ENCODE results near the gene P4HA2. TPM values are rescaled to one million over a fixed set of nuclear protein-coding genes. Genes with fewer than 3 reads are reported as not detected.

The P4HA2 gene
- total RNA-seq, 6 donors from 2014 or later = 37.7 to 85.2 (median 57.5) TPM

DNA sequence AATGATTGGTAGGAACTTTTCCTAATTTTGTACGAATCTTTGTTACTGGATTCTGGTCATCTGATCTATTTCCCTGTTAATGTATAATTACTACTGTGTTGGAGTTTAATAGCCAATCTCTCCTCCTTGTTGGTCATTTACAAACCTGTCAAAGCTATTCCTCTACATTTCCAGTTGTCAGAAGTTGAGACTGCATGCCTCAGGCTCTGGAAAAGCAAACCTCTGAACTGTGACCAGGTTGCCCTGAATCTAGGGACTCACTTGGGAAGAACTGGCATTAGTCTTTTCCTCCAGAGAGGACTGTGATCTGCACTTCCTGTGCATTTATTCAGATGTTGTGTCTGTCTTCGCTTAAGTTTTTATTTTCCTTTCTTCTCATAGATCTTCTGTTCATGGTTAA is 46.0 kb upstream of the P4HA2 start:
- 84 to 87% methylated on average over 2 of the region's 2 CpGs for WGBS, 2 donors
- Histone ChIP-seq H3K27me3 (no peaks in the 10 kb centered on the region), H3K9me3 (no peaks in the 10 kb centered on the region), H3K36me3 (no peaks in the 10 kb centered on the region), H3K27ac (no peak overlapping the region), H3K4me3 (no peak overlapping the region), H3K4me1 (peaks cover 0 to 7% (median 6%) of the 10 kb centered on the region in 4 donors)
- DNase-seq = no peak
- TF ChIP-seq POLR2AphosphoS5 (IDR thresholded peaks at IDR 0.05) (no peak), POLR2A (IDR thresholded peaks at IDR 0.05) (no peak)
- TF ChIP-seq, protein P1, sequence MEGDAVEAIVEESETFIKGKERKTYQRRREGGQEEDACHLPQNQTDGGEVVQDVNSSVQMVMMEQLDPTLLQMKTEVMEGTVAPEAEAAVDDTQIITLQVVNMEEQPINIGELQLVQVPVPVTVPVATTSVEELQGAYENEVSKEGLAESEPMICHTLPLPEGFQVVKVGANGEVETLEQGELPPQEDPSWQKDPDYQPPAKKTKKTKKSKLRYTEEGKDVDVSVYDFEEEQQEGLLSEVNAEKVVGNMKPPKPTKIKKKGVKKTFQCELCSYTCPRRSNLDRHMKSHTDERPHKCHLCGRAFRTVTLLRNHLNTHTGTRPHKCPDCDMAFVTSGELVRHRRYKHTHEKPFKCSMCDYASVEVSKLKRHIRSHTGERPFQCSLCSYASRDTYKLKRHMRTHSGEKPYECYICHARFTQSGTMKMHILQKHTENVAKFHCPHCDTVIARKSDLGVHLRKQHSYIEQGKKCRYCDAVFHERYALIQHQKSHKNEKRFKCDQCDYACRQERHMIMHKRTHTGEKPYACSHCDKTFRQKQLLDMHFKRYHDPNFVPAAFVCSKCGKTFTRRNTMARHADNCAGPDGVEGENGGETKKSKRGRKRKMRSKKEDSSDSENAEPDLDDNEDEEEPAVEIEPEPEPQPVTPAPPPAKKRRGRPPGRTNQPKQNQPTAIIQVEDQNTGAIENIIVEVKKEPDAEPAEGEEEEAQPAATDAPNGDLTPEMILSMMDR (IDR thresholded peaks at IDR 0.05) = no peak
- ATAC-seq (ENCODE audit: low FRiP score in 2 of 2) = no peak

DNA sequence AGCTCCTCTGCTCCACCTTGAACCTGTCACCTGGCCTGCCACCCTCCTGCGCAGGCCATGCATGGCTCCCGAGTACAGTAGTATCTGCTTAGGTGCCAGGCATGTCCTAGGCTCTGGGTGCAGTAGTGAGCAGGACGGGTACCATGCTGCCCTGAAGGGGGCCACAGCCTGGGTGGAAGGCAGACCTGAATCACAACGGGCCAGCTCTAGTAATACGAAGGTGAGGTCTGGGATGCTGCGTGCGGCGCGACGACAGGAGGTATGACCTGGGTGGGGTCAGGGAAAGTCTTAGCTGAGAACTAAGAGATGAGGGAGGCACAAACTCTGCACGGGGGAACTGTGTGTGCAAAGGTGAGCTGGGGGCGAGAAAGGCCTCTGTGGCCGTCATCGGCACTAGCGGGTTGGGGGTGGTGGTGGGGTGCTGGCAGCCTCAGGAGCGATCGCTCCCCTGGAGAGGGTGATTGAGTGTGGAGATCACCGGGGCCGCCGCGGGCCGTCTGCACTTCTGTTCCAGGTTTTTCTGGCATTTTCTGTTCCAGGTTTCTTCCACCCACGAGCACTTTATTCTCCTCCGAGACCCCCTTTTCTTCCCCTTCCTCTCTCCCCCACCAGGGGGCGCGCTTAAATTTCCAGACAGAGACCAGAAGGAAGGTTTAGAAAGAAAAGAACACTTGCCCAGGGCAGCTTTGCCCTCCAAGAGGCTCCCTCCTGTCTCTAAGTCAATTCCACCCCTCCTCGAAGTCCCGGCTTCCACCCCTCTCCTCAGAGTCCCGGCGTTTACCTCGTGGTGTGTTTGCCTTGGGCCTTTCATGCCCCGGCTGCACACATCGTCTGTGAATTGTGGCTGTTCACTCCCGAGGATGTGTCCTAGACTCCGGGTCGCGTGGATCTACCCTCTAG is 44.9 kb upstream of the P4HA2 start:
- Histone ChIP-seq H3K36me3 (no peaks in the 10 kb centered on the region), H3K27me3 (no peaks in the 10 kb centered on the region), H3K9me3 (no peaks in the 10 kb centered on the region), H3K4me3 (peak overlapping the region in 2 of 4 donors; percentile 20 to 26), H3K27ac (no peak overlapping the region), H3K4me1 (peaks cover 0 to 7% (median 6%) of the 10 kb centered on the region in 4 donors)
- peak; percentile 45 to 75 for DNase-seq
- 53 to 60% methylated on average over 36 to 37 of the region's 37 CpGs for WGBS, 2 donors
- TF ChIP-seq POLR2A (IDR thresholded peaks at IDR 0.05) = no peak
- TF ChIP-seq, protein P1 (IDR thresholded peaks at IDR 0.05) = peak; percentile 61 to 87 (median 74)
- TF ChIP-seq EP300 (IDR thresholded peaks at IDR 0.05) = no peak
- peak in 1 of 2 donors; percentile 47 for ATAC-seq (ENCODE audit: low FRiP score in 2 of 2)

GRCh38 chr5:132271251-132272246 is 43.9 kb upstream of the P4HA2 start:
- peaks cover 0 to 7% (median 6%) of the 10 kb centered on the region in 4 donors for H3K4me1 ChIP-seq
- H3K4me3 ChIP-seq = peak overlapping the region in 1 of 4 donors; percentile 23
- WGBS, 2 donors = 78 to 92% methylated on average over 48 to 70 of the region's 77 CpGs
- peak in 1 of 2 donors; percentile 2 for ATAC-seq (ENCODE audit: low FRiP score in 2 of 2)
- no peaks in the 10 kb centered on the region for H3K36me3 ChIP-seq
- no peaks in the 10 kb centered on the region for H3K27me3 ChIP-seq
- H3K27ac ChIP-seq = no peak overlapping the region
- TF ChIP-seq POLR2A (IDR thresholded peaks at IDR 0.05) (no peak), EP300 (IDR thresholded peaks at IDR 0.05) (no peak), POLR2AphosphoS5 (IDR thresholded peaks at IDR 0.05) (no peak)
- TF ChIP-seq, protein P1 (IDR thresholded peaks at IDR 0.05) = no peak
- peak; percentile 18 to 82 for DNase-seq
- no peaks in the 10 kb centered on the region for H3K9me3 ChIP-seq

DNA sequence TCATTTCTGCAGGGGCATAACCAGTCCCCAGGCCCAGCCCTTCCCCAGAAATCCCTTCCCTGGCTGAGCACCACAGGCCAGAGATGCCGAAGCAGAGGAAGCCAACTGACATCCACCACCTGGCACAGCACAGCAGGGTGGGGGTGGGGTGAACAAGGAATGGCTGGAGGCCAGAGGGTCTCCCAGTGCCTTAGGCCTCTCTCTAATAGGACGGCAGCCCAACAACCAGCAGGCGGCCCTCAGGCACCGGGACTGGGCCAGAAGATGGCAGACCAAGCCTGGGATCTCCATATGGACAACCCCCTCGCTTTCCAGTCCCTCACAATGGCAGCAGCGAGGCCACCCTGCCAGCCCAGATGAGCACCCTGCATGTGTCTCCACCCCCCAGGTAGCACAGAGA is 43.1 kb upstream of the P4HA2 start:
- 85 to 100% methylated on average over 4 to 6 of the region's 6 CpGs for WGBS, 2 donors
- Histone ChIP-seq H3K9me3 (no peaks in the 10 kb centered on the region), H3K27ac (no peak overlapping the region), H3K36me3 (no peaks in the 10 kb centered on the region), H3K27me3 (no peaks in the 10 kb centered on the region), H3K4me3 (no peak overlapping the region), H3K4me1 (peaks cover 3 to 12% (median 7%) of the 10 kb centered on the region in 4 donors)
- ATAC-seq (ENCODE audit: low FRiP score in 2 of 2) (no peak), DNase-seq (peak; percentile 11 to 61)
- no peak for TF ChIP-seq POLR2A (IDR thresholded peaks at IDR 0.05)
- no peak for TF ChIP-seq POLR2AphosphoS5 (IDR thresholded peaks at IDR 0.05)
- TF ChIP-seq EP300 (IDR thresholded peaks at IDR 0.05) = no peak
- TF ChIP-seq, protein P1 (IDR thresholded peaks at IDR 0.05) = no peak

All from upper lobe of left lung (tissue), 6 donors.